GM08714 (cell line): ENCODE results near the gene ARL5C.
"Not testable (repeated sequence)": the region's sequence is repeated elsewhere in the genome, so short reads cannot be mapped to it uniquely, and the experiment has no call there.

Source experiments
- H3K4me3 ChIP-seq: fragments of 200-500 bp; sonication (Bioruptor generic); 2 replicates; pipeline ENCODE4 v1.5.1; 2014; ENCODE audit warnings: mild to moderate bottlenecking, low read length, inconsistent platforms
- ZNF274 ChIP-seq: IDR thresholded peaks from 2 replicates; pipeline ENCODE4 v1.6.1; 2012; ENCODE audit warnings: mild to moderate bottlenecking, low read depth, low read length

Gene ARL5C

GRCh38 chr17:39147221-39148185 is 18.5 kb downstream of the ARL5C start:
- no peak for TF ChIP-seq ZNF274
- H3K4me3 ChIP-seq = no peak overlapping the region

- no peak overlapping the region for H3K4me3 ChIP-seq
- TF ChIP-seq ZNF274 = no peak
Measured at GRCh38 chr17:39146273-39146672, 19.7 kb downstream of the ARL5C start.

- no peak for TF ChIP-seq ZNF274
- H3K4me3 ChIP-seq = no peak overlapping the region
Measured at GRCh38 chr17:39145143-39145542, 20.8 kb downstream of the ARL5C start.

- H3K4me3 ChIP-seq = no peak overlapping the region
- no peak for TF ChIP-seq ZNF274
Measured at GRCh38 chr17:39144416-39144840, 21.5 kb downstream of the ARL5C start.

GRCh38 chr17:39143552-39144093 is 22.3 kb downstream of the ARL5C start:
- no peak for TF ChIP-seq ZNF274
- H3K4me3 ChIP-seq = no peak overlapping the region

GRCh38 chr17:39141915-39142664 is 23.9 kb downstream of the ARL5C start:
- no peak for TF ChIP-seq ZNF274
- no peak overlapping the region for H3K4me3 ChIP-seq

GRCh38 chr17:39141294-39141693 is 24.7 kb downstream of the ARL5C start:
- no peak for TF ChIP-seq ZNF274
- no peak overlapping the region for H3K4me3 ChIP-seq

- no peak for TF ChIP-seq ZNF274
- H3K4me3 ChIP-seq = no peak overlapping the region
Measured at GRCh38 chr17:39139561-39139960, 26.4 kb downstream of the ARL5C start.

GRCh38 chr17:39139161-39139511 is 26.8 kb downstream of the ARL5C start:
- no peak overlapping the region for H3K4me3 ChIP-seq
- no peak for TF ChIP-seq ZNF274

GRCh38 chr17:39138431-39139160 is 27.4 kb downstream of the ARL5C start:
- H3K4me3 ChIP-seq = no peak overlapping the region
- TF ChIP-seq ZNF274 = no peak

GRCh38 chr17:39134878-39135277 is 31.1 kb downstream of the ARL5C start:
- H3K4me3 ChIP-seq = no peak overlapping the region
- TF ChIP-seq ZNF274 = no peak

GRCh38 chr17:39132192-39132610 is 33.8 kb downstream of the ARL5C start:
- no peak overlapping the region for H3K4me3 ChIP-seq
- no peak for TF ChIP-seq ZNF274

GRCh38 chr17:39131616-39132015 is 34.3 kb downstream of the ARL5C start:
- TF ChIP-seq ZNF274 = no peak
- H3K4me3 ChIP-seq = no peak overlapping the region

- TF ChIP-seq ZNF274 = no peak
- no peak overlapping the region for H3K4me3 ChIP-seq
Measured at GRCh38 chr17:39130205-39130604, 35.8 kb downstream of the ARL5C start.

- not testable (repeated sequence) for H3K4me3 ChIP-seq
Measured at GRCh38 chr17:39129544-39129943, 36.4 kb downstream of the ARL5C start.
